GM23338 (cell line): ENCODE results near the gene RYR1. TPM values are rescaled to one million over a fixed set of nuclear protein-coding genes. Genes with fewer than 3 reads are reported as not detected.

ENCODE experiments used
- ATAC-seq: fragments of 200-7000 bp; cut with Tn5 transposase; 3 replicates; pipeline ENCODE4 v1.9.1; 2020
- DNase-seq: peaks from one replicate; pipeline ENCODE4 v3.0.0-alpha.2; 2015; ENCODE audit warnings: low spot score
- H2AFZ ChIP-seq: fragments of 200-600 bp; sonication (generic); 2 replicates; pipeline ENCODE4 v1.8.0; 2016; ENCODE audit warnings: antibody characterized with exemption, mild to moderate bottlenecking, moderate library complexity
- H3F3A ChIP-seq: fragments of 200-600 bp; sonication (generic); replicated peaks from 2 replicates; pipeline ENCODE4 v1.8.0; 2017; ENCODE audit warnings: antibody characterized with exemption, mixed run types, low read depth
- H3K27ac ChIP-seq: fragments of 200-600 bp; sonication (generic); 2 replicates; pipeline ENCODE4 v1.6.1; 2016; ENCODE audit warnings: low read depth
- H3K27me3 ChIP-seq: fragments of 200-600 bp; sonication (generic); 2 replicates; pipeline ENCODE4 v1.8.0; 2016; ENCODE audit warnings: mild to moderate bottlenecking, mixed run types, moderate library complexity; ENCODE audit not compliant: insufficient read depth
- H3K36me3 ChIP-seq: fragments of 200-600 bp; sonication (generic); 2 replicates; pipeline ENCODE4 v1.8.0; 2016; ENCODE audit warnings: mild to moderate bottlenecking; ENCODE audit not compliant: insufficient read depth
- H3K4me1 ChIP-seq: fragments of 200-600 bp; sonication (generic); 2 replicates; pipeline ENCODE4 v1.8.0; 2016; ENCODE audit warnings: mild to moderate bottlenecking, moderate library complexity; ENCODE audit not compliant: insufficient read depth
- H3K4me2 ChIP-seq: fragments of 200-600 bp; sonication (generic); 2 replicates; pipeline ENCODE4 v1.7.1; 2017; ENCODE audit warnings: mixed run types
- H3K4me3 ChIP-seq: fragments of 200-600 bp; sonication (generic); 2 replicates; pipeline ENCODE4 v1.6.1; 2016; ENCODE audit warnings: mixed run types
- H3K79me2 ChIP-seq: fragments of 200-600 bp; sonication (generic); replicated peaks from 2 replicates; pipeline ENCODE4 v1.8.0; 2017; ENCODE audit warnings: mild to moderate bottlenecking; ENCODE audit not compliant: insufficient read depth
- H3K9me2 ChIP-seq: fragments of 200-600 bp; sonication (generic); 2 replicates; pipeline ENCODE4 v1.8.0; 2017; ENCODE audit not compliant: insufficient read depth
- H4K20me1 ChIP-seq: fragments of 200-600 bp; sonication (generic); replicated peaks from 2 replicates; pipeline ENCODE4 v1.8.0; 2017; ENCODE audit warnings: mild to moderate bottlenecking; ENCODE audit not compliant: insufficient read depth
- H3K27ac Mint-ChIP-seq: 2 replicates; pipeline ENCODE4 v1.8.0; 2020; ENCODE audit warnings: inconsistent platforms, mild to moderate bottlenecking, moderate library complexity, mixed read lengths
- H3K27me3 Mint-ChIP-seq: 3 replicates; pipeline ENCODE4 v1.8.0; 2022; ENCODE audit warnings: low read depth, mild to moderate bottlenecking, moderate library complexity, mixed read lengths, inconsistent platforms; ENCODE audit not compliant: insufficient read depth, poor library complexity
- H3K36me3 Mint-ChIP-seq: 3 replicates; pipeline ENCODE4 v1.8.0; 2021; ENCODE audit warnings: low read depth, mild to moderate bottlenecking, inconsistent platforms, moderate library complexity, mixed read lengths
- H3K4me1 Mint-ChIP-seq: 3 replicates; pipeline ENCODE4 v1.8.0; 2020; ENCODE audit warnings: mild to moderate bottlenecking, inconsistent platforms, mixed read lengths
- H3K4me3 Mint-ChIP-seq: 3 replicates; pipeline ENCODE4 v1.8.0; 2021; ENCODE audit warnings: moderate library complexity, mild to moderate bottlenecking, inconsistent platforms, mixed read lengths
- H3K9me3 Mint-ChIP-seq: 3 replicates; pipeline ENCODE4 v1.8.0; 2020; ENCODE audit warnings: moderate library complexity, mild to moderate bottlenecking, inconsistent platforms, mixed read lengths
- CREB1 ChIP-seq: fragments of 250-450 bp; sonication (Bioruptor Pico); IDR thresholded peaks from 2 replicates; pipeline ENCODE4 v1.5.0; 2020; ENCODE audit warnings: low read depth, mild to moderate bottlenecking, moderate library complexity
- EZH2 ChIP-seq: fragments of 200-600 bp; sonication (generic); IDR thresholded peaks from one replicate; pipeline ENCODE4 v1.8.0; 2017; ENCODE audit warnings: antibody characterized with exemption, mild to moderate bottlenecking, low read depth; ENCODE audit not compliant: unreplicated experiment
- EZH2phosphoT487 ChIP-seq: fragments of 200-600 bp; sonication (generic); IDR thresholded peaks from one replicate; pipeline ENCODE4 v1.8.1; 2018; ENCODE audit warnings: antibody characterized with exemption; ENCODE audit not compliant: unreplicated experiment
- JUNB ChIP-seq: IDR thresholded peaks from one replicate; pipeline ENCODE4 v1.6.1; 2016; ENCODE audit warnings: antibody characterized with exemption; ENCODE audit not compliant: unreplicated experiment
- NANOG ChIP-seq: IDR thresholded peaks from 2 replicates; pipeline ENCODE4 v1.6.1; 2016; ENCODE audit warnings: antibody characterized with exemption, borderline replicate concordance
- POLR2AphosphoS5 ChIP-seq: IDR thresholded peaks from 2 replicates; pipeline ENCODE4 v1.6.1; 2016; ENCODE audit warnings: antibody characterized with exemption, low read depth
- STAT1 ChIP-seq: IDR thresholded peaks from one replicate; pipeline ENCODE4 v1.6.1; 2016; ENCODE audit warnings: antibody characterized with exemption; ENCODE audit not compliant: unreplicated experiment
- ZNF114 ChIP-seq: fragments of 250-450 bp; sonication (Bioruptor Pico); IDR thresholded peaks from 2 replicates; pipeline ENCODE4 v1.5.0; 2020; ENCODE audit warnings: mild to moderate bottlenecking, moderate library complexity
- ZNF331 ChIP-seq: fragments of 250-450 bp; sonication (Bioruptor Pico); IDR thresholded peaks from 2 replicates; pipeline ENCODE4 v1.5.0; 2020; ENCODE audit warnings: low read depth, mild to moderate bottlenecking, moderate library complexity
- polyA plus RNA-seq: library from polyadenylated mRNA; unstranded; fragments of >200 nt; fragmentation: Nextera tagmentation; extraction: Ambion mirVana; gene quantifications from 2 replicates; pipeline ENCODE4 v1.2.1, GENCODE V29; 2016
- total RNA-seq: library from RNA; depleted of rRNA; stranded (reverse); fragments of >200 nt; shearing (Covaris generic); gene quantifications from 2 replicates; pipeline ENCODE4 v1.2.3, GENCODE V29; 2014
- TF ChIP-seq, protein P1 (sequence below), 2 experiments: fragments of 200-600 bp in 1 of 2; sonication (generic) in 1 of 2; conservative IDR thresholded peaks; 2 replicates each; pipeline versions ENCODE4 v1.5.1 to v1.6.1; 2016 to 2017; ENCODE audit warnings: antibody characterized with exemption in 2 of 2, low read depth in 2 of 2, mild to moderate bottlenecking in 2 of 2, moderate library complexity in 1 of 2
- TF ChIP-seq, protein P2 (sequence below): IDR thresholded peaks from 2 replicates; pipeline ENCODE4 v1.6.1; 2016; ENCODE audit warnings: antibody characterized with exemption
- TF ChIP-seq, protein P3 (sequence below): fragments of 250-450 bp; sonication (Bioruptor Pico); IDR thresholded peaks from 2 replicates; pipeline ENCODE4 v1.5.0; 2020; ENCODE audit warnings: mild to moderate bottlenecking, moderate library complexity
- TF ChIP-seq, protein P4 (sequence below): IDR thresholded peaks from one replicate; pipeline ENCODE4 v1.6.1; 2018; ENCODE audit warnings: antibody characterized with exemption; ENCODE audit not compliant: unreplicated experiment

Gene RYR1
- total and polyA plus RNA-seq, 2 experiments from 2014 or later = 4.0 to 26.7 TPM

DNA sequence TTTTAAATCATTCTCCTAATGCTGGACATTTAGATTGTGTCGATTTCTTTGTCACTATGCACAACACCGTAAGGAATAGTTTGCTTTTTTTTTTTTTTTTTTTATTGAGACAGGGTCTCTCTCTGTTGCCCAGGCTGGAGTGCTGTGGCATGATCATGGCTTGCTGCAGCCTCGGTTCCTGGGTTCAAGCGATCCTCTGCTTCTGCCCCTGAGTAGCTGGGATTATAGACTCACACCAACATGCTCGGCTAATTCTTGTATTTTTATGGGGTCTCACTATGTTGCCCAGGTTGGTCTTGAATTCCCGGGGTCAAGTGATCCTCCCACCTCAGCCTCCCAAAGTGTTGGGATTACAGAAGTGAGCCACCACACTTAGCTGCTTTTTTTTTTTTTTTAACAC, 86.5 kb downstream of the RYR1 start:
- H4K20me1 ChIP-seq = no peaks in the 10 kb centered on the region; the same call in 1 of the 2 replicates
- Mint-ChIP-seq H3K36me3 (peaks cover 47% of the 10 kb centered on the region), H3K27me3 (peaks cover 11% of the 10 kb centered on the region), H3K4me1 (no peaks in the 10 kb centered on the region), H3K9me3 (no peaks in the 10 kb centered on the region), H3K27ac (no peak overlapping the region), H3K4me3 (no peak overlapping the region)
- no peaks in the 10 kb centered on the region for H3K27me3 ChIP-seq
- H3K9me2 ChIP-seq = no peaks in the 10 kb centered on the region
- TF ChIP-seq, protein P1, sequence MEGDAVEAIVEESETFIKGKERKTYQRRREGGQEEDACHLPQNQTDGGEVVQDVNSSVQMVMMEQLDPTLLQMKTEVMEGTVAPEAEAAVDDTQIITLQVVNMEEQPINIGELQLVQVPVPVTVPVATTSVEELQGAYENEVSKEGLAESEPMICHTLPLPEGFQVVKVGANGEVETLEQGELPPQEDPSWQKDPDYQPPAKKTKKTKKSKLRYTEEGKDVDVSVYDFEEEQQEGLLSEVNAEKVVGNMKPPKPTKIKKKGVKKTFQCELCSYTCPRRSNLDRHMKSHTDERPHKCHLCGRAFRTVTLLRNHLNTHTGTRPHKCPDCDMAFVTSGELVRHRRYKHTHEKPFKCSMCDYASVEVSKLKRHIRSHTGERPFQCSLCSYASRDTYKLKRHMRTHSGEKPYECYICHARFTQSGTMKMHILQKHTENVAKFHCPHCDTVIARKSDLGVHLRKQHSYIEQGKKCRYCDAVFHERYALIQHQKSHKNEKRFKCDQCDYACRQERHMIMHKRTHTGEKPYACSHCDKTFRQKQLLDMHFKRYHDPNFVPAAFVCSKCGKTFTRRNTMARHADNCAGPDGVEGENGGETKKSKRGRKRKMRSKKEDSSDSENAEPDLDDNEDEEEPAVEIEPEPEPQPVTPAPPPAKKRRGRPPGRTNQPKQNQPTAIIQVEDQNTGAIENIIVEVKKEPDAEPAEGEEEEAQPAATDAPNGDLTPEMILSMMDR (conservative IDR thresholded peaks at IDR 0.05; ENCODE audit: low read depth in 2 of 2) = no peak
- TF ChIP-seq CREB1 (CRISPR knock-in tag) (no peak), ZNF114 (CRISPR knock-in tag) (no peak), EZH2phosphoT487 (no peak), JUNB (no peak), POLR2AphosphoS5 (no peak), ZNF331 (CRISPR knock-in tag) (no peak), EZH2 (no peak), NANOG (no peak), STAT1 (no peak)
- TF ChIP-seq, protein P2, sequence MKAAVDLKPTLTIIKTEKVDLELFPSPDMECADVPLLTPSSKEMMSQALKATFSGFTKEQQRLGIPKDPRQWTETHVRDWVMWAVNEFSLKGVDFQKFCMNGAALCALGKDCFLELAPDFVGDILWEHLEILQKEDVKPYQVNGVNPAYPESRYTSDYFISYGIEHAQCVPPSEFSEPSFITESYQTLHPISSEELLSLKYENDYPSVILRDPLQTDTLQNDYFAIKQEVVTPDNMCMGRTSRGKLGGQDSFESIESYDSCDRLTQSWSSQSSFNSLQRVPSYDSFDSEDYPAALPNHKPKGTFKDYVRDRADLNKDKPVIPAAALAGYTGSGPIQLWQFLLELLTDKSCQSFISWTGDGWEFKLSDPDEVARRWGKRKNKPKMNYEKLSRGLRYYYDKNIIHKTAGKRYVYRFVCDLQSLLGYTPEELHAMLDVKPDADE = no peak
- TF ChIP-seq, protein P3, sequence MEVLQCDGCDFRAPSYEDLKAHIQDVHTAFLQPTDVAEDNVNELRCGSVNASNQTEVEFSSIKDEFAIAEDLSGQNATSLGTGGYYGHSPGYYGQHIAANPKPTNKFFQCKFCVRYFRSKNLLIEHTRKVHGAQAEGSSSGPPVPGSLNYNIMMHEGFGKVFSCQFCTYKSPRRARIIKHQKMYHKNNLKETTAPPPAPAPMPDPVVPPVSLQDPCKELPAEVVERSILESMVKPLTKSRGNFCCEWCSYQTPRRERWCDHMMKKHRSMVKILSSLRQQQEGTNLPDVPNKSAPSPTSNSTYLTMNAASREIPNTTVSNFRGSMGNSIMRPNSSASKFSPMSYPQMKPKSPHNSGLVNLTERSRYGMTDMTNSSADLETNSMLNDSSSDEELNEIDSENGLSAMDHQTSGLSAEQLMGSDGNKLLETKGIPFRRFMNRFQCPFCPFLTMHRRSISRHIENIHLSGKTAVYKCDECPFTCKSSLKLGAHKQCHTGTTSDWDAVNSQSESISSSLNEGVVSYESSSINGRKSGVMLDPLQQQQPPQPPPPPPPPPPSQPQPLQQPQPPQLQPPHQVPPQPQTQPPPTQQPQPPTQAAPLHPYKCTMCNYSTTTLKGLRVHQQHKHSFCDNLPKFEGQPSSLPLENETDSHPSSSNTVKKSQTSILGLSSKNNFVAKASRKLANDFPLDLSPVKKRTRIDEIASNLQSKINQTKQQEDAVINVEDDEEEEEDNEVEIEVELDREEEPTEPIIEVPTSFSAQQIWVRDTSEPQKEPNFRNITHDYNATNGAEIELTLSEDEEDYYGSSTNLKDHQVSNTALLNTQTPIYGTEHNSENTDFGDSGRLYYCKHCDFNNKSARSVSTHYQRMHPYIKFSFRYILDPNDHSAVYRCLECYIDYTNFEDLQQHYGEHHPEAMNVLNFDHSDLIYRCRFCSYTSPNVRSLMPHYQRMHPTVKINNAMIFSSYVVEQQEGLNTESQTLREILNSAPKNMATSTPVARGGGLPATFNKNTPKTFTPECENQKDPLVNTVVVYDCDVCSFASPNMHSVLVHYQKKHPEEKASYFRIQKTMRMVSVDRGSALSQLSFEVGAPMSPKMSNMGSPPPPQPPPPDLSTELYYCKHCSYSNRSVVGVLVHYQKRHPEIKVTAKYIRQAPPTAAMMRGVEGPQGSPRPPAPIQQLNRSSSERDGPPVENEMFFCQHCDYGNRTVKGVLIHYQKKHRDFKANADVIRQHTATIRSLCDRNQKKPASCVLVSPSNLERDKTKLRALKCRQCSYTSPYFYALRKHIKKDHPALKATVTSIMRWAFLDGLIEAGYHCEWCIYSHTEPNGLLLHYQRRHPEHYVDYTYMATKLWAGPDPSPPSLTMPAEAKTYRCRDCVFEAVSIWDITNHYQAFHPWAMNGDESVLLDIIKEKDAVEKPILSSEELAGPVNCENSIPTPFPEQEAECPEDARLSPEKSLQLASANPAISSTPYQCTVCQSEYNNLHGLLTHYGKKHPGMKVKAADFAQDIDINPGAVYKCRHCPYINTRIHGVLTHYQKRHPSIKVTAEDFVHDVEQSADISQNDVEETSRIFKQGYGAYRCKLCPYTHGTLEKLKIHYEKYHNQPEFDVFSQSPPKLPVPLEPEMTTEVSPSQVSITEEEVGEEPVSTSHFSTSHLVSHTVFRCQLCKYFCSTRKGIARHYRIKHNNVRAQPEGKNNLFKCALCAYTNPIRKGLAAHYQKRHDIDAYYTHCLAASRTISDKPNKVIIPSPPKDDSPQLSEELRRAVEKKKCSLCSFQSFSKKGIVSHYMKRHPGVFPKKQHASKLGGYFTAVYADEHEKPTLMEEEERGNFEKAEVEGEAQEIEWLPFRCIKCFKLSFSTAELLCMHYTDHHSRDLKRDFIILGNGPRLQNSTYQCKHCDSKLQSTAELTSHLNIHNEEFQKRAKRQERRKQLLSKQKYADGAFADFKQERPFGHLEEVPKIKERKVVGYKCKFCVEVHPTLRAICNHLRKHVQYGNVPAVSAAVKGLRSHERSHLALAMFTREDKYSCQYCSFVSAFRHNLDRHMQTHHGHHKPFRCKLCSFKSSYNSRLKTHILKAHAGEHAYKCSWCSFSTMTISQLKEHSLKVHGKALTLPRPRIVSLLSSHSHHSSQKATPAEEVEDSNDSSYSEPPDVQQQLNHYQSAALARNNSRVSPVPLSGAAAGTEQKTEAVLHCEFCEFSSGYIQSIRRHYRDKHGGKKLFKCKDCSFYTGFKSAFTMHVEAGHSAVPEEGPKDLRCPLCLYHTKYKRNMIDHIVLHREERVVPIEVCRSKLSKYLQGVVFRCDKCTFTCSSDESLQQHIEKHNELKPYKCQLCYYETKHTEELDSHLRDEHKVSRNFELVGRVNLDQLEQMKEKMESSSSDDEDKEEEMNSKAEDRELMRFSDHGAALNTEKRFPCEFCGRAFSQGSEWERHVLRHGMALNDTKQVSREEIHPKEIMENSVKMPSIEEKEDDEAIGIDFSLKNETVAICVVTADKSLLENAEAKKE (CRISPR knock-in tag) = no peak
- TF ChIP-seq, protein P4, sequence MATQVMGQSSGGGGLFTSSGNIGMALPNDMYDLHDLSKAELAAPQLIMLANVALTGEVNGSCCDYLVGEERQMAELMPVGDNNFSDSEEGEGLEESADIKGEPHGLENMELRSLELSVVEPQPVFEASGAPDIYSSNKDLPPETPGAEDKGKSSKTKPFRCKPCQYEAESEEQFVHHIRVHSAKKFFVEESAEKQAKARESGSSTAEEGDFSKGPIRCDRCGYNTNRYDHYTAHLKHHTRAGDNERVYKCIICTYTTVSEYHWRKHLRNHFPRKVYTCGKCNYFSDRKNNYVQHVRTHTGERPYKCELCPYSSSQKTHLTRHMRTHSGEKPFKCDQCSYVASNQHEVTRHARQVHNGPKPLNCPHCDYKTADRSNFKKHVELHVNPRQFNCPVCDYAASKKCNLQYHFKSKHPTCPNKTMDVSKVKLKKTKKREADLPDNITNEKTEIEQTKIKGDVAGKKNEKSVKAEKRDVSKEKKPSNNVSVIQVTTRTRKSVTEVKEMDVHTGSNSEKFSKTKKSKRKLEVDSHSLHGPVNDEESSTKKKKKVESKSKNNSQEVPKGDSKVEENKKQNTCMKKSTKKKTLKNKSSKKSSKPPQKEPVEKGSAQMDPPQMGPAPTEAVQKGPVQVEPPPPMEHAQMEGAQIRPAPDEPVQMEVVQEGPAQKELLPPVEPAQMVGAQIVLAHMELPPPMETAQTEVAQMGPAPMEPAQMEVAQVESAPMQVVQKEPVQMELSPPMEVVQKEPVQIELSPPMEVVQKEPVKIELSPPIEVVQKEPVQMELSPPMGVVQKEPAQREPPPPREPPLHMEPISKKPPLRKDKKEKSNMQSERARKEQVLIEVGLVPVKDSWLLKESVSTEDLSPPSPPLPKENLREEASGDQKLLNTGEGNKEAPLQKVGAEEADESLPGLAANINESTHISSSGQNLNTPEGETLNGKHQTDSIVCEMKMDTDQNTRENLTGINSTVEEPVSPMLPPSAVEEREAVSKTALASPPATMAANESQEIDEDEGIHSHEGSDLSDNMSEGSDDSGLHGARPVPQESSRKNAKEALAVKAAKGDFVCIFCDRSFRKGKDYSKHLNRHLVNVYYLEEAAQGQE = no peak
- no peaks in the 10 kb centered on the region for H3K4me1 ChIP-seq
- H3K79me2 ChIP-seq = no peaks in the 10 kb centered on the region
- DNase-seq (no peak), ATAC-seq (no peak)
- H3K36me3 ChIP-seq = 0 out of 2 replicates have a peak, but pooled peaks cover 3% of the 10 kb centered on the region
- H3K4me2 ChIP-seq = no peak overlapping the region
- H2AFZ ChIP-seq = no peak overlapping the region
- no peaks in the 10 kb centered on the region for H3F3A ChIP-seq
- no peak overlapping the region for H3K27ac ChIP-seq
- no peak overlapping the region for H3K4me3 ChIP-seq
